Mesothelial cell of epicardium (in vitro differentiated cells): Measurements from ENCODE around the gene ANKDD1B. TPM values are rescaled to one million over a fixed set of nuclear protein-coding genes. Genes with fewer than 3 reads are reported as not detected.
"Not testable (repeated sequence)": the region's sequence is repeated elsewhere in the genome, so short reads cannot be mapped to it uniquely, and the experiment has no call there.

Source experiments
- DNase-seq, 2 experiments: peaks; one replicate each; pipeline ENCODE4 v3.0.0; 2021; ENCODE audit warnings: low spot score in 2 of 2; ENCODE audit not compliant: unreplicated experiment in 2 of 2
- H3K27ac Mint-ChIP-seq: 2 replicates; pipeline ENCODE4 v1.8.0; 2021; ENCODE audit warnings: mixed read lengths
- H3K27me3 Mint-ChIP-seq: 2 replicates; pipeline ENCODE4 v1.8.0; 2021; ENCODE audit warnings: low read depth, mixed read lengths
- H3K36me3 Mint-ChIP-seq: 2 replicates; pipeline ENCODE4 v1.8.0; 2021; ENCODE audit warnings: mixed read lengths
- H3K4me1 Mint-ChIP-seq: 2 replicates; pipeline ENCODE4 v1.8.0; 2021; ENCODE audit warnings: mixed read lengths
- H3K4me3 Mint-ChIP-seq: 2 replicates; pipeline ENCODE4 v1.8.0; 2021; ENCODE audit warnings: mild to moderate bottlenecking, moderate library complexity, mixed read lengths
- H3K9me3 Mint-ChIP-seq: 2 replicates; pipeline ENCODE4 v1.8.0; 2021; ENCODE audit warnings: mixed read lengths
- total RNA-seq: library from RNA; stranded (reverse); gene quantifications from 3 replicates; pipeline ENCODE4 v1.2.1, GENCODE V29; 2021
- TF ChIP-seq, protein P1 (sequence below): fragments of 200-600 bp; sonication (generic); IDR thresholded peaks from one replicate; pipeline ENCODE4 v1.5.0; 2021; ENCODE audit warnings: antibody characterized with exemption; ENCODE audit not compliant: unreplicated experiment

ANKDD1B gene
- 0.95 to 1.5 TPM (median 1.1 TPM) in 3 replicates for total RNA-seq

- no peaks in the 10 kb centered on the region for H3K36me3 Mint-ChIP-seq
- H3K27ac Mint-ChIP-seq, result peak within 1 kb of the TSS; percentile 84
Measured at GRCh38 chr5:75611311-75612225, at the start of gene ANKDD1B. TSS of gene ANKDD1B (plus strand) at chr5:75611453. CDS start at chr5:75611635, 182 bp downstream.

DNA sequence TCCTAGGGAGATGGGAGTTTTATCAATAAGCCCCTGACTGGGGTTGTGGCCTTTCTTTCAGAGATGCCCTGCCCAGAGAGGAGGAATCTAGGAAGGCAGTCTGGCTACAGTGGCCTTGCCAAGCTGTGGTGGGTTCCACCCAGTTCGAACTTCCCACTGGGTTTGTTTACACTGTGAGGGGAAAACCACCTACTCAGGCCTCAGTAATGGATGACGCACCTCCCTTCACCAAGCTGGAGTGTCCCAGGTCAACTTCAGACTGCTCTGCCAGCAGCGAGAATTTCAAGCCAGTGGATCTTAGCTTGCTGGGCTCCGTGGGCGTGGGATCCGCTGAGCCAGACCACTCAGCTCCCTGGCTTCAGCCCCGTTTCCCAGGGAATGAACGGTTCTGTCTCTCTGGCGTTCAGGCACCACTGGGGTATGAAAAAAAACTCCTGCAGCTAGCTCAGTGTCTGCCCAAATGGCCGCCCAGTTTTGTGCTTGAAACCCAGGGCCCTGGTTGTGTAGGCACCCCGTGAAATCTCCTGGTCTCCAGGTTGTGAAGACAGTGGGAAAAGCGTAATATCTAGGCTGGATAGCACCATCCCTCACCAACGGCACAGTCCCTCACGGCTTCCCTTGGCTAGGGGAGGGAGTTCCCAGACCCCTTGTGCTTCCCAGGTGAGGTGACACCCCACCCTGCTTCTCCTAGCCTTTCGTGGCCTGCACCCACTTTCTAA lies 45.1 kb upstream of the ANKDD1B start:
- Mint-ChIP-seq H3K27ac (peak overlapping the region; percentile 97), H3K9me3 (peaks cover 37% of the 10 kb centered on the region), H3K36me3 (peaks cover 40% of the 10 kb centered on the region), H3K4me1 (peaks cover 34% of the 10 kb centered on the region), H3K4me3 (peak overlapping the region; percentile 18)
- DNase-seq, H3K27me3 Mint-ChIP-seq: not testable (repeated sequence)

More at GRCh38 chr5:75611311-75612225, at the start of gene ANKDD1B:
- peak within 1 kb of the TSS; percentile 76 for H3K4me3 Mint-ChIP-seq
- H3K9me3 Mint-ChIP-seq, result no peaks in the 10 kb centered on the region
- TF ChIP-seq, protein P1, sequence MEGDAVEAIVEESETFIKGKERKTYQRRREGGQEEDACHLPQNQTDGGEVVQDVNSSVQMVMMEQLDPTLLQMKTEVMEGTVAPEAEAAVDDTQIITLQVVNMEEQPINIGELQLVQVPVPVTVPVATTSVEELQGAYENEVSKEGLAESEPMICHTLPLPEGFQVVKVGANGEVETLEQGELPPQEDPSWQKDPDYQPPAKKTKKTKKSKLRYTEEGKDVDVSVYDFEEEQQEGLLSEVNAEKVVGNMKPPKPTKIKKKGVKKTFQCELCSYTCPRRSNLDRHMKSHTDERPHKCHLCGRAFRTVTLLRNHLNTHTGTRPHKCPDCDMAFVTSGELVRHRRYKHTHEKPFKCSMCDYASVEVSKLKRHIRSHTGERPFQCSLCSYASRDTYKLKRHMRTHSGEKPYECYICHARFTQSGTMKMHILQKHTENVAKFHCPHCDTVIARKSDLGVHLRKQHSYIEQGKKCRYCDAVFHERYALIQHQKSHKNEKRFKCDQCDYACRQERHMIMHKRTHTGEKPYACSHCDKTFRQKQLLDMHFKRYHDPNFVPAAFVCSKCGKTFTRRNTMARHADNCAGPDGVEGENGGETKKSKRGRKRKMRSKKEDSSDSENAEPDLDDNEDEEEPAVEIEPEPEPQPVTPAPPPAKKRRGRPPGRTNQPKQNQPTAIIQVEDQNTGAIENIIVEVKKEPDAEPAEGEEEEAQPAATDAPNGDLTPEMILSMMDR, result no peak
- no peaks in the 10 kb centered on the region for H3K27me3 Mint-ChIP-seq
- DNase-seq, result peak; percentile 24 to 56
- H3K4me1 Mint-ChIP-seq, result peaks cover 38% of the 10 kb centered on the region

DNA sequence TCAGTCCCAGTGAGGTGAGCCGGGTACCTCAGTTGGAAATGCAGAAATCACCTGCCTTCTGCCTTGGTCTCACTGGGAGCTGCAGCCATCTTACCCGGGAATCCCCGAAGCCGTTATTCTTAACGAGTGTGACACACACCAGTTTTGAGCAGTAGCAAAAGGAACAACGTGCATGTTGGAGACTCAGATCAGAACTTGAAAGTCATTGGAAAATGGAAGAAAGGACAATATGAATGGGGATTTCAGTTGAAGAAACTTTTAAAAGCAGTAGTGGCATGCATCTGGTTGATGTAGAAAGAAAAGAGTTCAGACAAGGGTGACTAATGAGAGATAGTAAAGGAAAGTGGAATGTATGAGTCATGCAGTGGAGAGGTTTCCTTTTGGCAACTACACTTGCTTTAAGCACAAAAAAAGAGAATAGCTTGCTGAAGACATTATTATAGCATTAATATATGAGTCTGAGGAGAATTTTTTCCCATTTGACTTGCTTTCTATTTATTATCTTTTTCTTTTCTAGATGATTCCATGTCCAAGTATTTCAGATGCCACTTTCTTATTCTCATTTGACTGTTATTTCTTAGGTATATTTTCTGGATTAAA lies 44.4 kb upstream of the ANKDD1B start:
- Mint-ChIP-seq H3K27me3 (no peaks in the 10 kb centered on the region), H3K4me3 (peak overlapping the region; percentile 18), H3K4me1 (peaks cover 39% of the 10 kb centered on the region), H3K9me3 (peaks cover 32% of the 10 kb centered on the region), H3K27ac (peak overlapping the region; percentile 97), H3K36me3 (peaks cover 35% of the 10 kb centered on the region)
- DNase-seq, result no peak
- TF ChIP-seq, protein P1, result no peak

- Mint-ChIP-seq H3K4me3 (no peak overlapping the region), H3K27me3 (no peaks in the 10 kb centered on the region), H3K4me1 (peaks cover 39% of the 10 kb centered on the region), H3K36me3 (peaks cover 28% of the 10 kb centered on the region), H3K27ac (peak overlapping the region; percentile 97), H3K9me3 (peaks cover 23% of the 10 kb centered on the region)
- TF ChIP-seq, protein P1, result no peak
- no peak for DNase-seq
Measured at GRCh38 chr5:75567710-75568109, 43.5 kb upstream of the ANKDD1B start.

GRCh38 chr5:75568202-75568601 lies 43.1 kb upstream of the ANKDD1B start:
- peak overlapping the region; percentile 97 for H3K27ac Mint-ChIP-seq
- TF ChIP-seq, protein P1, result no peak
- DNase-seq, result no peak
- H3K9me3 Mint-ChIP-seq, result peaks cover 18% of the 10 kb centered on the region
- H3K27me3 Mint-ChIP-seq, result no peaks in the 10 kb centered on the region
- peaks cover 39% of the 10 kb centered on the region for H3K4me1 Mint-ChIP-seq
- H3K36me3 Mint-ChIP-seq, result peaks cover 23% of the 10 kb centered on the region
- no peak overlapping the region for H3K4me3 Mint-ChIP-seq
